Spleen (tissue), 7 donors: Measurements from ENCODE around the gene PXK.

ENCODE experiments used
- CTCF ChIP-seq, 11 experiments: fragments of 200-600 bp in 7 of 11; fragments of 450-650 bp in 4 of 11; sonication (generic) in 4 of 11; IDR thresholded peaks in 8 of 11; conservative IDR thresholded peaks in 3 of 11; 1 replicate in 7 of 11; 2 replicates in 4 of 11; pipeline versions ENCODE4 v1.4.0 to v1.8.0; 2016 to 2021; ENCODE audit warnings: antibody characterized with exemption in 11 of 11, inconsistent platforms in 4 of 11, mild to moderate bottlenecking in 1 of 11
- POLR2A ChIP-seq, 3 donors: fragments of 450-650 bp; IDR thresholded peaks; one replicate each; pipeline ENCODE4 v1.5.1; 2017; ENCODE audit warnings: antibody characterized with exemption in 3 of 3, mild to moderate bottlenecking in 1 of 3
- POLR2AphosphoS5 ChIP-seq, 3 donors: sonication (generic); formaldehyde crosslinking; IDR thresholded peaks; one replicate each; pipeline ENCODE4 v1.5.1; 2017; ENCODE audit warnings: antibody characterized with exemption in 3 of 3
- donor health status: DM: no; HTN: no; CAD: no; lungs with moderate emphysema.
- donor health status: DM: no; HTN: no; CAD: no.
- donor health status: DM: no; HTN: no; CAD: no.

GRCh38 chr3:58336135-58336882 is 3.6 kb downstream of the PXK start:
- TF ChIP-seq CTCF (IDR thresholded peaks at IDR 0.05 in 8 of 11, conservative IDR thresholded peaks at IDR 0.05 in 3 of 11) (no peak), POLR2AphosphoS5 (IDR thresholded peaks at IDR 0.05) (no peak), POLR2A (IDR thresholded peaks at IDR 0.05) (no peak)
